Activated CD4-positive, CD25-positive, alpha-beta regulatory T cell treated with anti-CD3 and anti-CD28 coated beads, Interleukin-2, amount 50 U/mL, for 72 hours (primary cell): ENCODE results near the gene PRKCE.

Source experiments
- DNase-seq: peaks from one replicate; pipeline ENCODE4 v3.0.0; 2021

PRKCE gene

GRCh38 chr2:45729753-45730512 is 78.5 kb downstream of the PRKCE start:
- DNase-seq, result no peak

DNA sequence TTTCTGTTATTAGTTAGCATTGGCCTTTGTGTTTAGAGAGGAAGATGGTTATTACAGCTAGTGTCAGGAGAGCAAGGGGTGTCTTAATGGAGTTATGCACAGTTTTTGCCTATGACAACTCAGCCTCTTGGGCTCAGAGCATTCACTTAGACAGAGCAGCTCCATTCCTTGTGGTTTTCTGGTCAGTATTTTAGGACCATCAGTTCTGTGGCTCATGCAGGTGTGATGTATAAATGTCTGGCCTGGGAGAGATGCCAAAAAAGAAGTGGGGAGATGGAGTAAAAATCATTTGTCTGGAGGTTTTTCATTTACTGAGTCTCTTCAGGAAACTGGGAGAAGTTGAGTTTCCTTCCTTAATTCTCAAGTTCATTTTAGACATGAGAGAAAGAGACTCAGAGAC is 79.7 kb downstream of the PRKCE start:
- DNase-seq, result no peak

- no peak for DNase-seq
Measured at GRCh38 chr2:45732436-45732835, 81.0 kb downstream of the PRKCE start.

DNA sequence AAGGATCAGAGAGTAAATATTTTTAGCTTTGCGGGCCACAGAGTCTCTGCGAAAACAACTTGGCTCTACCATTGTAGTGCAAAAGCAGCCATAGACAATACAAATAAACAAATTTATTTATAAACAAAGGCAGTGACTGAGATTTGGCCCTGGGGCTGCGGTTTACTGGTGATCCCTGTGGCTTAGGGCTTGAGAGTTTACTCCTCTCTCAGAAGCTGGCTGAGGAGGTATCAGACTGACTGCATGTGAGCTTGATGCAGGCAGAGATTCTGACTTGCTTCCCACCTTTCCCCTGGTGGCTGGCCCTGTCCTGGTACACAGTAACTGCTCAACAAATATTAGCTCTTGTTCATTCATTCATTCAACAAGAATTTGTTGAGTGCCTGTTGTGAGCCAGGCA is 81.5 kb downstream of the PRKCE start:
- no peak for DNase-seq

- no peak for DNase-seq
Measured at GRCh38 chr2:45734336-45734735, 82.9 kb downstream of the PRKCE start.

- DNase-seq, result no peak
Measured at GRCh38 chr2:45734952-45735351, 83.5 kb downstream of the PRKCE start.

DNA sequence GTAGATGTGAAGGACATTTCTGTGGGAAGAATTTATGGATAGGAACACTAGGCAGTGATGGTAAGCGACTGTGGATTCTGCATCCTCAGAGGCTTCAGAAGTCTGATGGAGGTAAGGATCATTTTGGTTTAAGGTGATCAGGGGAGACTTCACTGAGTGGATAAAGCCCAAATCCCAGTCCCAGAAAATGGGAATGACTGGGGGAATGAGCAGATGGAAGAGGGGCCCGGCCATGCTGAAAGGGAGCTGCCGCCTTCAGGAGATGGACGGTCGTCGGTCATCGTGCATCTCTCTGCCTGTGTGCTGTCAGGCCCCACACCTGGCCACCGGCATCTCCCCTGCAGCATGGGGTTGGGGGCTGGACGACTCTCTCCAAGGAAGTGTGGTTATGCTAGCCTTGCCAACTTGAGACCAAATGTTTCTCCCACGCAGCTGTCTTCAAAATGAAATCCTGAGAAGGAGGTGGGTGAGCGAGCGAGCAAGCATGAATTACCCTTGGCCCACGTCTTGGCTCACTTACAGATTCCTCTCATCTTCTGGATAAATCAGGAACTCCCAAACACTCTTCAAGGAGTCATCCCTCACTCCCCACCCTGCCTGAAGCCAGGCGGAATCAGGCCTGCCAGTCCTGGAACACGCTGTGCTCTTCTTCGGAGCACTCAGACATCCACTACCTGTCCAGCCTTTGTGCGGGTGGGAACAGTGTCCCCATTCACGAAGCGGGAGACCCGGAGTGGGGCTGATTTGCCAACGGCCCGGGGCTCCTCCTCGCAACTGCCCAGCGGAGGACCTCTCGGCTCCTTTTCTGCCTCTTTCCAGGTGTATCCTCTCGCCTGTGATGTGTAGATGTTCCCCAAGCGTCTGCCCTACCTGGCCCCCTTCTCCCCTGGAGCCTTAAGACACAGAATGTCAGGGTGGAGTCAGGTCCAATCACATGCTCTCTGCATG is 85.6 kb downstream of the PRKCE start:
- DNase-seq, result no peak

GRCh38 chr2:45739796-45740485 is 88.5 kb downstream of the PRKCE start:
- no peak for DNase-seq

DNA sequence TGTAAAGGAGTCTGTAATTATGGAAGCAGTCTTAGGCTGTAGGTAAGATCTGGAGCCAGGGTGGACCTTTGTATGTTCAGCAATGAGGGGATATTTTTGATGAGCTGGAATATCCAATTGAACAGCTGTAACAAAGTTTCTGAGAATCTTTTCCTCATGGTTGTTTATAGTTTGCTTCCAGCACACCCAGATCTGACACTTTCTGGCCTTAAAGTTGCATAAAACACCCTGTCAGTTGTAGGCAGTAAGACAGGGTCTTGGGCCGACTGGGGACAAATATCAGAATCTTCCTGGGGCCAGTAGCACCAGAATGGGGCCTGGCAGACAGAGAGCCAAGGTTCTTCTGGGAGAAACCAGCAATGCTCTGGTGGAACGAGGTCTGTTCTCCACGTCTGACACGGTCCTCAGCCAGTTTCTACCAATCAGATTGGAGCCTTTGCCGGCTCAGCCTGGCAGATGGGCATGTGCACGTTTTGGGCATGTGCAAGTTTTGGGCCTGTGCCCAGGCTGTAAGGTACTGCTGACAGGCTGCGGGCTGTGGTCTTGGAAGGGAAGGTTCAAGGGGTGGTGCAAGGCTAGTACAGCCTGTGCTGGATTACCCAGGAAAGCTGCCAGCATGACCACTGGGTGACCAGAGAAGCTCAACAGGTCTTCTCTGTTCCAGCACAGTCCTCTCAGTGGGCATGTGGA is 89.8 kb downstream of the PRKCE start:
- DNase-seq, result no peak

DNA sequence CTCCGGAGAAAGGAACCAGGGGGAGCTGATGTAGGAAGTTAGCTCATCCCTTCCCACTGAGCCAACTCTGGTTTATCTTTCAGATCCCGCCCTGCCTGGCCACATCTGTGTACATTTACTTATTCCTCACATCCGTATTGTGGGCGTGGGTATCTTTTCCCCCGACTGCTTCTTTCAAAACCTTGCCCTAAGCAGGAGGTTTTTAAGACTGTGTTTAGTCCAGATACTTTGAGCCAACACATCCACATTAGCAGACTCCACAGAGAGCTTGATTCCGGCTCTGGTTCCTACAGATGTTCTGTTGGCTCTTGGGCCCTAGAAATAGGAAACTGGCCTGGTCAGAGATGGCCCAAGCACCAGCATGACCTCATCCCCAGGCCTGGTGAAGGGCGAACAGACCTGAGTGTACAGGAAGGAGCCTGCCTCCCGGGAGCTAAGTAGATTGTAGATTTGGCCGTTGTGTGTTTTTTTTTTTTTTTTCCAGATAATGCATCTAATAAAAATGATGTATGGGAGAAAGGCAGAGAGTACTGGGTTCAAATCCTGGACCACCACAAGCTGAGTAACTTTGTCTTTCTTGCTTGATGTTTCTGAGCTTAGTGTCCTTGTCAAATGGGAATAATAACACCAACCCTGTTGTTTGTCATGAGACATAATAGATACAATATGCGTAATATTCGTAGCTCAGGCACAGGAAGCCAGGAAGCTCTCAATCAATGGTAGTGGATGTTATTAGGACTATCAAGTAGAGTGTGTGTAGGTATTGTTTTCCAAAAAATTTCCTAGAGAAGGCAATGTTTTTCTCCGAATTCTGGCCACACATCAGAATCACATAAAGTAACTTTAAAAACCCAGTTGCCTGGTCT is 92.3 kb downstream of the PRKCE start:
- no peak for DNase-seq

GRCh38 chr2:45745231-45745630 is 93.8 kb downstream of the PRKCE start:
- DNase-seq, result no peak

DNA sequence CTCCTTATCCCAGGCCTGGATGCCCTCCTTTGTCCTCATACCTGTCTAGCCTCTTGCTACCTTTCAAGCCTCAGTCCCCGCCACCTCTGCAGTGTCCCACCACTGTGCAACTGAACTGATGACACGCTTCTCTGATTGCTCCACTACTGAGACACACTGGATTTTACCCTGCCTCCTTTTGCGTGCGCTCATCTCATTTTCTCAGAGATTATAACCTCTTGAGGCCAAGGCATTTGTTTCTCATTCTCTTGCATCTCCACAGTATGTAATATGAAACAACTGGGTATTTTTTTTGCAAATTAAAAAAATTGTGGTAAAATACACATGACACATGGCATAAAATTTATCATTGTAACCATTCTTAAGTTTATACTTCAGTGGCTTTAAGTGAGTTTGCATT is 95.4 kb downstream of the PRKCE start:
- DNase-seq, result no peak

DNA sequence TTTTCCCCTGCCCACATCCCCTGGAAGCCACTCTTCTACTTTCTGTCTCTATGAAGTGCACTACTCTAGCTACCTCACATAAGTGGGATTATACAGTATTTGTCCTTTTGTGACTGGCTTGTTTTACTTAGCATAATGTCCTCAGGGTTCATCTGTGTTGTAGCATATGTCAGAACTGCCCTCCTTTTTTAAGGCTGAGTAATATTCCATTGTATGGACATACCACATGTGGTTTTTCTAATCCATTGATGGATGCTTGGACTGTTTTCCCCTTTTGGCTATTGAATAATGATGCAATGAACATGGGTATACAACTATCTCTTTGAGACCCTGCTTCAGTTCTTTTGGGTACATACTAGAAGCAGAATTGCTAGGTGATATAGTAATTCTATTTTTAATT is 95.9 kb downstream of the PRKCE start:
- no peak for DNase-seq

DNA sequence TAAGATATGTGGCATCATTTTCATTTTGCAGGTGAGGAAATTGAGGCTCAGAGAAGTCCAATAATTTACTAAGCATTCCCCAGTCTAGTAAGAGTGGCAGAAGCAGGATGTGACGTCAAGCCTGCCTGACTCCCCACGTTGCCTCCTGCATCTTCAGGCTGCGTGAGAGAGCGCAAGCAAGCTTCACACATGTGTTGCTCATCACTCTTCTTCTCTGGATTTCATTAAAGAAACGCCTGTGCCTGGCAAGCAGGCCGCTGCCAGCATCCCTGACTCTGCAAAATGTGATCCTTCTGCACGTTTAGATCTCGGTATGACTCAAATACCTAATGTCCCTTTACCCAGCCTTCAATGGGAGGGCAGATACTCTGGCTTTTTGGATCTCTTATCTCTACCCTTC is 96.8 kb downstream of the PRKCE start:
- DNase-seq, result no peak

GRCh38 chr2:45750001-45750400 is 98.5 kb downstream of the PRKCE start:
- no peak for DNase-seq

- DNase-seq, result no peak
Measured at GRCh38 chr2:45750484-45750883, 99.0 kb downstream of the PRKCE start.

- no peak for DNase-seq
Measured at GRCh38 chr2:45753381-45753780, 101.9 kb downstream of the PRKCE start.

DNA sequence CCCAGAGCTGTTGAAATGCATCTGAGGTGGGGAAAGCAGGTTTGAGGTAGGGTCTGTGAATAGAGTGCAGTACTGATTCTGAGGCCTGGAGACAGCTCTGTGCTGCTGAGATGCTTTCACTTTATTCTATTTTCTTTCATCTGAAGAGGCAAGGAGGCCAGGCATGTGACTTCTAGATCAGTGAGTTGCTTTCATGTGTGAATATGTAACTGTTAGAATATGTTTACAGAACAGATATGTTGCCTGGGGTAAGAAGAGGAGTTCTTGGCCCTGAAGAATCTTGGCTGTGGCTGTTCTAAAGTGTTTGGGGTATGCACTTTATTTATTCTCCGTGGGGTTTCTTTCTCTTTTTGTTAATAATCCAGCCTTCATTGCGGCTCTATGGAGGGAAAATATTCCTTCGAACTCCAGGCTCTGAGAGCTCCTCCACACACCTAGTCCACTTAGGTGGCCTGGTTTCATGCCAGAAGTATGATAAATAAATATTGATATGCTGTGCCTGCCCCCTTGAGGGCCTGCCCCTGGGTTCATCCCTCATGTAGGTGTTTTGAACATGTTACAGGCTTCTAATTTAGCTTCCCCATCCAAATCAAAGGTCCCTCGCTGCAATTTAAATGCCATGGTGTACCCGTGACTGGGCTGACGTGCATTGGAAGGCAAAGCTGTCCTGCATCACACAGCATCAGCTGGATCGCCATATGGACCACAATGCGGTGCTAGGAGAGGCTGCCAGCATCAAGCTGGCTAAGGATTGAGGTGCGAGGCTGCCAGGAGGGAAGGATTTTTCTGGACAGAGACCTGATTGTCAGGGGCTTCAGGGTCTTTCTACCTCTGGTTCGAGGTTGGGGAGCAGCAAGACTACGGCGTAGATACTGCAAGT is 102.9 kb downstream of the PRKCE start:
- no peak for DNase-seq

DNA sequence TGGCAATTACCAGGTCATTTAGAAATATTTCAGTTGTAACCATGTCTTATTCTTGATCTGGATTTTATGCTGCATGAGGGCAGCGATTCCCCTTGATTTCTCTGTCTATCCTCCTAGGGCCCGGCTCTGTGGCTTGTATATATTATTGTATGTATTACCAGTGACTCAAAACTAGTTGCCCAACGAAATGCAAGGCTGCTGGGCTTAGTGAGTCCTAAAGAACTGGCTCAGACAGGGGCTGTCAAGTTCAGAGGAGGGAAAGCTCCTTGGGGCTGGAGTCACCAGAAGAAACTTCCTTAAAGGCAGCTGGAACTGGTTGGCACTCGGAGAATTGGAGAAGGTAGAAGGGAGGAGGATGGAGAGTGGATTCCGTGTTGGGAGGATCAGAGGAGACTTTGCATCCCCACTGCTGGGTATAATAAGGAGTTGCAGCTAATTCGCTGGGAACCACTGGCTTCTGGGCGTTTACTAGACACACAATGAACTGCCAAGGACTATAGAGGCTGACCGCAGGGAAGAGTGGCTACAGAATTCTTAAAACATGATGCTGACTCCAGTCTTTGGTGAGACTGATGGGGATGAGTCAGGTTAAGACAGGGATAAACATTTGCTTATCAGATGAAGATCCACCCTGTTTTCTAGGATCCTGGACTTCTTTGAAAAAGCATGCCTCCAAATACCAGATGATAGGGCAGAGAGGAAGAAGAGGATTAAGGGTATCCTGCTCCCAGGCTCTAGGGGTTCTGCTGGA is 104.3 kb downstream of the PRKCE start:
- DNase-seq, result no peak

DNA sequence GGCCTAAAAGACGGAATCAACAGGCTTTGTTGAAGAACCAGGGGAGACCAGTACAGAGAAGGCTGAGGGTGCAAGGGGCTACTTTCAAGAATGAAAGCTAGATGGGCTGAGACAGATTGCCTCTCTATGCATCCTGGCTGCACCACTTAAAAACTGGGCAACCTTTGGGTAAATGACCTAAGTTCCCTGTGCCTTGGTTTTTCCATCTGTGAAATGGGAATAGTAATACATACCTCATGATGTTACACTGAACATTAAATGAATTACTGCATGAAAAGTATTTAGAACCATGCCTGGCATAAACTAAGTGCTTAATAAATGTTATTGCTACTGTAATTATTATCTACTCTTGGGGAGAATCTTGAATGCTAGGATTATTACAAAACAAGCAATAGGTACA is 106.5 kb downstream of the PRKCE start:
- no peak for DNase-seq
